ENCODE measurements around the gene MMP14.

MMP14 gene

GRCh38 chr14:22875003-22875747 lies 38.8 kb downstream of the MMP14 start:
- DNase-seq (ENCODE audit: low read depth) = no peak
- H3K4me3 ChIP-seq (ENCODE audit: low read depth, low read length) = no peak overlapping the region
- TF ChIP-seq CTCF (IDR thresholded peaks at IDR 0.05; ENCODE audit: low read depth, low read length) (no peak), POLR2A (IDR thresholded peaks at IDR 0.05; ENCODE audit: extremely low read depth, insufficient read length) (no peak), MYC (IDR thresholded peaks at IDR 0.05; ENCODE audit: low read depth, low read length) (no peak), MAX (IDR thresholded peaks at IDR 0.05; ENCODE audit: low read depth, low read length) (no peak)

- H3K4me3 ChIP-seq (ENCODE audit: low read depth, low read length) = no peak overlapping the region
- TF ChIP-seq CTCF (IDR thresholded peaks at IDR 0.05; ENCODE audit: low read depth, low read length) = no peak
- TF ChIP-seq MAX (IDR thresholded peaks at IDR 0.05; ENCODE audit: low read depth, low read length) = no peak
- no peak for TF ChIP-seq MYC (IDR thresholded peaks at IDR 0.05; ENCODE audit: low read depth, low read length)
- TF ChIP-seq POLR2A (IDR thresholded peaks at IDR 0.05; ENCODE audit: extremely low read depth, insufficient read length) = no peak
- no peak for DNase-seq (ENCODE audit: low read depth)
Measured at GRCh38 chr14:22875748-22876319, 39.4 kb downstream of the MMP14 start.

- no peak for DNase-seq (ENCODE audit: low read depth)
- no peak for TF ChIP-seq CTCF (IDR thresholded peaks at IDR 0.05; ENCODE audit: low read depth, low read length)
- TF ChIP-seq MAX (IDR thresholded peaks at IDR 0.05; ENCODE audit: low read depth, low read length) = no peak
- no peak for TF ChIP-seq POLR2A (IDR thresholded peaks at IDR 0.05; ENCODE audit: extremely low read depth, insufficient read length)
- TF ChIP-seq MYC (IDR thresholded peaks at IDR 0.05; ENCODE audit: low read depth, low read length) = no peak
Measured at GRCh38 chr14:22877000-22877501, 40.7 kb downstream of the MMP14 start.

GRCh38 chr14:22878271-22879246 lies 42.2 kb downstream of the MMP14 start:
- no peak for DNase-seq (ENCODE audit: low read depth)
- no peak overlapping the region for H3K4me3 ChIP-seq (ENCODE audit: low read depth, low read length)
- TF ChIP-seq MAX (IDR thresholded peaks at IDR 0.05; ENCODE audit: low read depth, low read length) (no peak), MYC (IDR thresholded peaks at IDR 0.05; ENCODE audit: low read depth, low read length) (no peak), POLR2A (IDR thresholded peaks at IDR 0.05; ENCODE audit: extremely low read depth, insufficient read length) (no peak), CTCF (IDR thresholded peaks at IDR 0.05; ENCODE audit: low read depth, low read length) (no peak)

More at GRCh38 chr14:22877000-22877501, 40.7 kb downstream of the MMP14 start:
- no peak overlapping the region for H3K4me3 ChIP-seq (ENCODE audit: low read depth, low read length)

- TF ChIP-seq MYC (IDR thresholded peaks at IDR 0.05; ENCODE audit: low read depth, low read length) (no peak), MAX (IDR thresholded peaks at IDR 0.05; ENCODE audit: low read depth, low read length) (no peak)
- H3K4me3 ChIP-seq (ENCODE audit: low read depth, low read length) = no peak overlapping the region
- DNase-seq (ENCODE audit: low read depth) = no peak
Measured at GRCh38 chr14:22882064-22882463, 45.7 kb downstream of the MMP14 start.

Measured in NB4 (cell line).